DOHH2 (cell line): ENCODE results near the gene ANKMY1.

Experiments
- H3F3A ChIP-seq: fragments of 200-600 bp; sonication (generic), shearing (Covaris generic); 2 replicates; pipeline ENCODE4 v1.6.0; 2016; ENCODE audit warnings: antibody characterized with exemption, mild to moderate bottlenecking; ENCODE audit not compliant: control insufficient read depth, insufficient read depth
- H3K27ac ChIP-seq: fragments of 200-600 bp; sonication (generic); 2 replicates; pipeline ENCODE4 v1.5.1; 2014; ENCODE audit warnings: low read depth, mild to moderate bottlenecking, low read length, moderate library complexity
- H3K27me3 ChIP-seq: fragments of 200-600 bp; sonication (generic); 2 replicates; pipeline ENCODE4 v1.6.1; 2014; ENCODE audit warnings: mild to moderate bottlenecking, low read length, mixed read lengths; ENCODE audit not compliant: control insufficient read depth
- H3K36me3 ChIP-seq: fragments of 200-600 bp; sonication (generic); 2 replicates; pipeline ENCODE4 v1.6.1; 2014; ENCODE audit warnings: mild to moderate bottlenecking, low read length, moderate library complexity, mixed read lengths; ENCODE audit not compliant: control insufficient read depth
- H3K4me1 ChIP-seq: fragments of 200-600 bp; sonication (generic); 2 replicates; pipeline ENCODE4 v1.6.1; 2014; ENCODE audit warnings: mild to moderate bottlenecking, low read length, mixed read lengths; ENCODE audit not compliant: control insufficient read depth
- H3K4me2 ChIP-seq: fragments of 200-600 bp; sonication (generic); 2 replicates; pipeline ENCODE4 v1.6.0; 2014; ENCODE audit warnings: mild to moderate bottlenecking, low read length, moderate library complexity
- H3K4me3 ChIP-seq: fragments of 200-600 bp; sonication (generic); 2 replicates; pipeline ENCODE4 v1.5.1; 2014; ENCODE audit warnings: mild to moderate bottlenecking, low read length, mixed read lengths
- H3K79me2 ChIP-seq: fragments of 200-600 bp; sonication (generic); 2 replicates; pipeline ENCODE4 v1.6.1; 2014; ENCODE audit warnings: mild to moderate bottlenecking, low read length, mixed read lengths; ENCODE audit not compliant: control insufficient read depth
- H3K9me2 ChIP-seq: fragments of 200-600 bp; sonication (generic); replicated peaks from 2 replicates; pipeline ENCODE4 v1.6.1; 2014; ENCODE audit warnings: mild to moderate bottlenecking, low read length, mixed read lengths; ENCODE audit not compliant: control insufficient read depth
- H3K9me3 ChIP-seq: fragments of 200-600 bp; sonication (generic); 2 replicates; pipeline ENCODE4 v1.6.1; 2014; ENCODE audit warnings: antibody characterized with exemption, low read length, mixed read lengths; ENCODE audit not compliant: control insufficient read depth, insufficient read depth
- H4K20me1 ChIP-seq: fragments of 200-600 bp; sonication (generic); 2 replicates; pipeline ENCODE4 v1.6.0; 2014; ENCODE audit warnings: low read depth, mild to moderate bottlenecking, antibody characterized with exemption, low read length, moderate library complexity; ENCODE audit not compliant: control insufficient read depth, insufficient read depth
- EZH2phosphoT487 ChIP-seq: fragments of 200-600 bp; sonication (generic); IDR thresholded peaks from 2 replicates; pipeline ENCODE4 v1.6.1; 2017; ENCODE audit warnings: borderline replicate concordance, mild to moderate bottlenecking, antibody characterized with exemption, low read length, moderate library complexity, mixed read lengths
- TF ChIP-seq, protein P1 (sequence below): fragments of 200-600 bp; sonication (generic); IDR thresholded peaks from one replicate; pipeline ENCODE4 v1.5.1; 2014; ENCODE audit warnings: antibody characterized with exemption, mild to moderate bottlenecking, low read depth, low read length; ENCODE audit not compliant: poor library complexity, severe bottlenecking

ANKMY1 gene

DNA sequence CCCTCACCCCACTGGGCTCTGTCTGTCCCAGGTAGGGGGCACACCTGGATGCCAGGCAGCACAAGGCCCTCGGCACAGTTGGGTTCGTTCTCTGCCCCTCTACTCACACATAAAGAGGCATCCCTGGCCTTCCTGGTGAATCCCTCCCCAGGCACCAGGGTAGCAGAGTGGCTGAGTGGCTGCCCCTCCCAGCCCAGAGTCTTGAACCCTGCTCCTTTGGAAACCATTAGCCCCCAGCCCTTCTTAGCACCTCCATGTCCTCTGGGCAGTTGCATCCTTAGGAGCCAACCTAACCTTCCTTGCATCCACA, 120.3 kb downstream of the ANKMY1 start:
- Histone ChIP-seq H3K4me3 (no peak overlapping the region), H3K4me2 (no peak overlapping the region)
- TF ChIP-seq, protein P1, sequence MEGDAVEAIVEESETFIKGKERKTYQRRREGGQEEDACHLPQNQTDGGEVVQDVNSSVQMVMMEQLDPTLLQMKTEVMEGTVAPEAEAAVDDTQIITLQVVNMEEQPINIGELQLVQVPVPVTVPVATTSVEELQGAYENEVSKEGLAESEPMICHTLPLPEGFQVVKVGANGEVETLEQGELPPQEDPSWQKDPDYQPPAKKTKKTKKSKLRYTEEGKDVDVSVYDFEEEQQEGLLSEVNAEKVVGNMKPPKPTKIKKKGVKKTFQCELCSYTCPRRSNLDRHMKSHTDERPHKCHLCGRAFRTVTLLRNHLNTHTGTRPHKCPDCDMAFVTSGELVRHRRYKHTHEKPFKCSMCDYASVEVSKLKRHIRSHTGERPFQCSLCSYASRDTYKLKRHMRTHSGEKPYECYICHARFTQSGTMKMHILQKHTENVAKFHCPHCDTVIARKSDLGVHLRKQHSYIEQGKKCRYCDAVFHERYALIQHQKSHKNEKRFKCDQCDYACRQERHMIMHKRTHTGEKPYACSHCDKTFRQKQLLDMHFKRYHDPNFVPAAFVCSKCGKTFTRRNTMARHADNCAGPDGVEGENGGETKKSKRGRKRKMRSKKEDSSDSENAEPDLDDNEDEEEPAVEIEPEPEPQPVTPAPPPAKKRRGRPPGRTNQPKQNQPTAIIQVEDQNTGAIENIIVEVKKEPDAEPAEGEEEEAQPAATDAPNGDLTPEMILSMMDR, result no peak
- TF ChIP-seq EZH2phosphoT487, result no peak

DNA sequence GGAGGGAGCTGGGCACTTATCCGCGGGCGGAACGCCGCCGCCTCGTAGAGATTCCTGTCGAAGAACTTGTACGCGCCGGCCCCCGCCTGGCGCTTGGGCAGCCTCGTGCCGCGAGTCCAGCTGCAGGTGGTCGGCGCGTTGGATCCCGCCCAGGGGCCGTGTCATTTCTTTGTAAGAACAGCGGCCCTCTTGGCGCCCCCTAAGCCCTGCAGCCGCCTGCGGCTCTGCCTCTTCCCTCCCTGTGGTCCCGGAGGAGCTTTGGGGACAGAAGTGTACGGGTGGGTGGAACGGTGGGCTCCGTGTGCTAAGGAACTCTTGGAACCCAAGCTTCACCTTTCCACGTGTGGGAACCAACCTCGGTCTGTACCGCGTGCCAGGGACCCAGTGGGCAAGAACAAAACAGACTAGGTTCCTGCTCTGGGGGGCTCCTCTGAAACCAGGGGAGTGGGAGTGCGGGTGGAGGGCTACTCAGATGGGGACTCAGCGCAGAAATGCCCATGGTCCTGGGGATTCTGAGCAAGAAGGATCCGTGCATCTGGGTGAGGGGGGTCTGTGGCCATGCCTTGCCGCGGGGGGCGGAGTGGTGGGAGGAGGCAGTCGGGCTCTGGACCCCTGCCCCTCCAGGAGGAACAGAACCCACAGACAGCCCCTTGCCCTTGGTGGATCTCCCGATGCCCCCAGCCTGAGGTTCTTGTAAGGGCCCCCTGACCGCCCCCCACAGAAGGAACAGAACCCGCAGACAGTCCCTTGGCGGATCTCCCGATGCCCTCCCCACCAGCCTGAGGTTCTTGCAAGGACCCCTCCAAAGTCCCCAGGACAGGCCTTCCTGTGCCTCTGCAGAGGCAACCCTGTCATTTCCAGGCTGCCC, 120.9 kb downstream of the ANKMY1 start:
- Histone ChIP-seq H4K20me1 (no peaks in the 10 kb centered on the region), H3K79me2 (no peaks in the 10 kb centered on the region), H3K36me3 (no peaks in the 10 kb centered on the region), H3K4me3 (no peak overlapping the region), H3K9me2 (no peaks in the 10 kb centered on the region), H3K27me3 (peaks cover 28% of the 10 kb centered on the region), H3K4me1 (peaks cover 7% of the 10 kb centered on the region), H3K9me3 (no peaks in the 10 kb centered on the region), H3K4me2 (no peak overlapping the region), H3K27ac (no peak overlapping the region), H3F3A (no peaks in the 10 kb centered on the region)
- no peak for TF ChIP-seq EZH2phosphoT487
- TF ChIP-seq, protein P1, result no peak

More for the DNA sequence above, 120.3 kb downstream of the ANKMY1 start:
- Histone ChIP-seq H3K79me2 (no peaks in the 10 kb centered on the region), H3K9me3 (no peaks in the 10 kb centered on the region), H3K9me2 (no peaks in the 10 kb centered on the region), H3K27me3 (peaks cover 28% of the 10 kb centered on the region), H3K27ac (no peak overlapping the region), H4K20me1 (no peaks in the 10 kb centered on the region), H3F3A (no peaks in the 10 kb centered on the region), H3K4me1 (peaks cover 7% of the 10 kb centered on the region), H3K36me3 (no peaks in the 10 kb centered on the region)

DNA sequence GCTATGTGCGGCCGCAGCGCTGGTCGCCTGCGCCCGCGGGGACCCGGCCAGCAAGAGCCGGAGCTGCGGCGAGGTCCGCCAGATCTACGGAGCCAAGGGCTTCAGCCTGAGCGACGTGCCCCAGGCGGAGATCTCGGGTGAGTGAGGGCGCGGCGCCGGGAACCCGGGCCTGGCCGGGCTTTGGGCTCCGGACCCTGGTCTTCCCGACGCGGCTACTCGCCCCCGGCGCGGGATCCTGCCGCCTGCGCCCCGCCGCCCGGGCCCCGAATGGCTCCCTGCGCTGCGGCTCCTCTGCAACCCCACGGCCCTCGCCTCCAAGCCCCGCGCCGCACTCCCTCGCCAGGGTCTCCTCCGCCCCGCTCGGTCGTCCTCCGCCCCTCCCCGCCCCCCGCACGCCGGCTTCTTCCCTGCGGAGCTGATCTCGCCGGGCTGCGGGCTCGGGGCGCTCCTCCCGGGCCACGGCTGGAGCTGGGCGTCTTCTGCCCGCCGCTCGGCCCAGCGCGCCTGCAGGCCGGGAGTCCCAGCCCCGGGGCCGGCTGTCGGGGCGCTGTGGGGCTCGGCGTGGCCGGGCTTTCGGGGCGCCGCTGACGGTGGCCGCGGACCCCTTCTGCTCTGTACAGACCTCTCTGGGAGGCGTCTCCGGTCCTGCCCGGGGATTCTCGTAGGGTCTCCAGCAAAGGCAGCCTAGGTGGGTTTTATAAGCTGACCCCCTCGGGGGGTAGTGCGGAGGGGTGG, 121.7 kb downstream of the ANKMY1 start:
- Histone ChIP-seq H4K20me1 (no peaks in the 10 kb centered on the region), H3K9me3 (no peaks in the 10 kb centered on the region), H3K4me1 (peaks cover 7% of the 10 kb centered on the region)

More for the DNA sequence above, 121.7 kb downstream of the ANKMY1 start:
- Histone ChIP-seq H3K27me3 (peaks cover 28% of the 10 kb centered on the region), H3K27ac (no peak overlapping the region), H3K9me2 (no peaks in the 10 kb centered on the region), H3K79me2 (no peaks in the 10 kb centered on the region), H3K4me2 (peak overlapping the region; percentile 66), H3K36me3 (no peaks in the 10 kb centered on the region), H3F3A (no peaks in the 10 kb centered on the region), H3K4me3 (peak overlapping the region; percentile 70)
- TF ChIP-seq, protein P1, result no peak
- TF ChIP-seq EZH2phosphoT487, result no peak
